SH-SY5Y (cell line): ENCODE data around the gene LSMEM2.

Experiments
- GATA2 ChIP-seq: IDR thresholded peaks from 2 replicates; pipeline ENCODE4 v1.6.1; 2011; ENCODE audit warnings: mild to moderate bottlenecking, low read depth, low read length
- GATA3 ChIP-seq: IDR thresholded peaks from 2 replicates; pipeline ENCODE4 v1.6.1; 2011; ENCODE audit warnings: low read depth, mild to moderate bottlenecking, low read length, moderate library complexity

Gene LSMEM2

DNA sequence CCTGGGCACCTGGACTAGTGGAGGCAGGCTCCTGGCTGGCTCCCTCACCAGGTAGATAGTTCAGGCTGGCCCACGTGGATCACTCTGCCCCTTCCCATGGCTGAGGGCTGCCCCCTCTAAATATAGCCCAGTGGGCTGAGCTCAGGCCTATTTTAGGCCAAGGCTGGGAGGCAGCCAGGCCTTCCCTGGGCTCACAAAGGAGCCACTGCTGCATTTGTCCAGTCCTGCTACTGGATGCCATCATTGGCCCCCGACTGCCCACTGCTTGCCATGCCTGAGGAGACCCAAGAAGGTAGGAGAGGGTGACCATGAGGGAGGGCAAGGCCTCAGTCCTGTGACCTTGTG, at the start of gene LSMEM2:
LSMEM2 (plus strand) TSS at position 208 of the 345 bp plus-strand sequence; CDS start at position 235, 27 bp downstream.
- TF ChIP-seq GATA3, result no peak
- TF ChIP-seq GATA2, result no peak

DNA sequence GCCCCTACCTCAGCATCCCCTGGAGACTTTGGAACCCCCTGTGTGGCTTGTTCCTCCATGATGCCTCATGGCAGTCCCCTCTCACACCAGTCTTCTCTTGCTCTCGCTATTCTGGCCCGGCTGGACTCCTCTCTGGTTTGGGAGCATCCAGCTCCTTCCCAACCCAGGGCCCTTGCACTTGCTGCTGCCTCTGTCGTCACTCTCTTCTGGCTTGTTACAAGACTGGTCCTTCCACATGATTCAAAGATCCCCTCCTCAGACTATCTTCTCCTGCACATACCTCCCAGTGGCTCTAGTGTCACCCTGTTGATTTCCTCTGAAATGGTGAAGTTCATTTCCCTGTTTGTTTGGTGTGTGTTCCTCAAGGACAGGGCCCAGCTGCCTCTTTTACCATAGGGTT, 49.4 kb upstream of the LSMEM2 start:
- TF ChIP-seq GATA3, result no peak

DNA sequence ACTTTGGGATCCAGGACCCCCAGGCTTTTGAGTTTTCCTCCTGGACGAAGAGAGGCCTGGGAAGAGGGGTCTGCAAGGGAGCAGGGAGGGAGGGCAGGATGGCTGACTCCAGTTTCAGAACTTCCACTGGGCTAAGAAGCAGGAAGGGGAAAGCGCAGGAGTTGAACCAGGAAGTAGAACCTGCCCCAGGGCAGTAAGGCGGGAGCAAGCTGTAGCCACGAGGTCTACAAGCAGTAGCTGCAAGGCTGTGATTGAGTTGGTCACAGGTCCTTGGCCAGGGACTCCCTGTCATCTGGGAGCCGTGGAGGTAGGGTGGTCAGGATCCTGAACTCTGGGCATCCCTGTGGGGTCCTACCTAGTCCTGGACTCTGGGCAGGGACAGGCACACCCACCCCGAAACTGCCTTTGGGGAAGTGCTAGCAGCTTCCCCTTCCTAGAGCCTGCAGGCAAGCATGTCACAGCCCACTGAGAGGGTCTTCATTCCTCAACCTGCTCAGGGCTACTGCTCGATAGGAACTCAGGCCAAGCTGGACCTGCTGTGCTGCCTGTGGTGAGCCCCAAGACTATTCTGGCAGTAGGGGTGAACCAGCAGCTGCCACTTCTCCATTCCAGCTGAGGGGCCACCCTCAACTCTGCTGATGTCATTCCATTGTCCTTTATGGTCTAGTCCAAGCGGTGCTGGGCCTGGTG, 48.6 kb upstream of the LSMEM2 start:
- no peak for TF ChIP-seq GATA2
- TF ChIP-seq GATA3, result no peak

DNA sequence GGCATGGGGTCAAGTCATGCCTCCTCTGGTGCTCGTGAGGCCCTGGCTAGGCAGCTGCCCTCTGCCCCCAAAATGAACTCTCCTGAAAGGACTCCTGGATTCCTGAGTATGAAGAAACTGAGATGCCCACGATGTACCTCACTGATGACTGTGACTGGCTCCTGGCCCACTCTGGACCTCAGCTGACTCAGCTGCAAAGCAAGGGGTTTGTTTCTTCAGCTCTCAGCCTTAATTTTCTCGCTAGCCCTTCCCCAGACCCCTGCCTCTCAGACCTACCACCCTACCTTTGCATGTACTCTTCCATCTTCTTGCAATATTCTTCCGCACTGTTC, 48.1 kb upstream of the LSMEM2 start:
- no peak for TF ChIP-seq GATA3
- no peak for TF ChIP-seq GATA2

DNA sequence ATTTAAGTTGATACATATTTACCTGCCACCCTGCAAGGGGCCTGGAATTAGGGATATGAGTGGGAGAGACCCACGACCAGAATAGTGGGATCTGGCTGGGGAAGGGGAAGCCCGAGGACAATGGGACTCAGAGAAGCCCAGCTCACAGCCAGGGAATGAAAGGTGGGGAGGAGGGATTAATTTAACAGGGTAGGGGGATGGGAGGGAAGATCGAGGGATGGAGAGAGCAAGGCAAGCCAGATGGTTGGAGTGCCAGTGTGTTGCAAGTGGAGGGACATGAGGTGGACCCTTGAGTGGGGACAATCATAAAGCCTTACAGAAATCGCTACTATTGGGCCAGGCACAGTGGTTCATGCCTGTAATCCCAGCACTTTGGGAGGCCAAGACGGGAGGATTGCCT, 47.3 kb upstream of the LSMEM2 start:
- no peak for TF ChIP-seq GATA3
- TF ChIP-seq GATA2, result no peak

DNA sequence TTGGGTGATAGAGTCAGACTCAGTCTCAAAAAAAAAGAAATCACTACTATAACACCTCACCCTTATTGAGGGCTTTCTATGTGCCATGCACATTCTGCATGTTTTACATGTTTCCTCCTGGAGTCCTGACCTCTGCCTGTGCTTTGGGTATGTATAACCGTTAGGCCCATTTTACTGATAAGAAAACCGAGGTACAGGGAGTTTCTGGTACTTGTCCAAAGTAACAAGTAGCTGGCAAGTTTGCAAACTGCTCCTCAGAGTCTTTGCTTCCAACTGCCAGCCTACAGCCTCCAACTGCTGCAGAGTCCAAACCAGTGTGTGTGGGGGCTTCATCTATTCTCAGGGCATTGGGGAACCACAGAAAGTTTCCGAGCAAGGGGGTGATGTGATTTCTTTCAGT, 46.6 kb upstream of the LSMEM2 start:
- TF ChIP-seq GATA2 (no peak), GATA3 (no peak)

DNA sequence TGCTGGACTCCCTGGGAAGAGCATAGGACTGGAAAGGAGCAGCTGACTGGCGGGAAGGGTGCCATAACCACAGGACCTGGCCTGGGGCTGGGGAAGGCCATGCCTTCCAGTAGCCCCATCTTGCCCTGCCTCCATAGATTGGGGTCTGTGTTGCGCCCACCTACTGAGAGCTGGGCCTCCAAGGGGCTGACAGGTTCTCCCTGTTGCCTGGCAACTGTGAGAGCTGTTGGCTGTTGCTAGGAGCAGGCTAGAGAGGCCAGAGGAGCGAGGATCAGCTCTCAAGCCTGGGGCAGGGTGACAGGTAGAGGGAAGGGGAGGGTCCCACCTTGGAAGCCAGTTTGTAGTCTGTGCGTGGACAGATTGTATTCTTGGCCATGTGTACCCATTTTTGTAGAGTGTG, 45.7 kb upstream of the LSMEM2 start:
- TF ChIP-seq GATA3, result no peak
- TF ChIP-seq GATA2, result no peak

DNA sequence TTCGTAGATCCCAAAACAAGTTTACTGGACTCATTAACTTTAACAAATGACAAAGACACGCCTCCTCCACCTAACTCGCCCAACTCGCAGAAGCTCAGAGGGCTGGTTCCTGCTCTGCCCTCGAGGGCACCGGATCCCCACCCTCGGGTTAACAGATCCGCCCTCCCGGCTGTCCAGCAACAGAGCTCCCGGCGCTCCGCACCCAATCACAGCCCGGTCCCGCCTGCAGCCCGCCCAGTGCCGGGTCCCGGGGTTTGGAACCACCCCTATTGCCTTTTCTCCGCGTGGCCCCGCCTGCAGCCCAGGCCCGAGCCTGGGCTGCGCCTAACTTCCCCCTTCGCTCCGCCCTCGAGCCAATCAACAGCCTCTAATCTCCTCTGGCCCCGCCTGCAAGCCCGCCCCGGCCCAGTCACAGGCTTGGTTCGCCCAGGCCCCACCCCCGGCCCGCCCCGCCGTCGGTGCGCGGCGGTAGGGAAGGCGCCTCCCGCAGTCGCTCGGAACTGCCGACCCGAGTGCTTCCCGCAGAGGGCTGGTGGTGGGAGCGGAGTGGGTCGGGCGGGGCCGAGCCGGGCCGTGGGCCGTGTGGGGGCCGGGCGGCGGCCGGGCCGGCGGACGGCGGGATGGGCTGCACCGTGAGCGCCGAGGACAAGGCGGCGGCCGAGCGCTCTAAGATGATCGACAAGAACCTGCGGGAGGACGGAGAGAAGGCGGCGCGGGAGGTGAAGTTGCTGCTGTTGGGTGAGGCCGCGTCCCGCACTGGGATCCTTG, 43.0 kb upstream of the LSMEM2 start, which contains the start of gene GNAI2:
GNAI2 (plus strand) TSS at position 489 of the 768 bp plus-strand sequence; CDS start at position 621, 132 bp downstream.
- TF ChIP-seq GATA2, result no peak
- TF ChIP-seq GATA3, result no peak

DNA sequence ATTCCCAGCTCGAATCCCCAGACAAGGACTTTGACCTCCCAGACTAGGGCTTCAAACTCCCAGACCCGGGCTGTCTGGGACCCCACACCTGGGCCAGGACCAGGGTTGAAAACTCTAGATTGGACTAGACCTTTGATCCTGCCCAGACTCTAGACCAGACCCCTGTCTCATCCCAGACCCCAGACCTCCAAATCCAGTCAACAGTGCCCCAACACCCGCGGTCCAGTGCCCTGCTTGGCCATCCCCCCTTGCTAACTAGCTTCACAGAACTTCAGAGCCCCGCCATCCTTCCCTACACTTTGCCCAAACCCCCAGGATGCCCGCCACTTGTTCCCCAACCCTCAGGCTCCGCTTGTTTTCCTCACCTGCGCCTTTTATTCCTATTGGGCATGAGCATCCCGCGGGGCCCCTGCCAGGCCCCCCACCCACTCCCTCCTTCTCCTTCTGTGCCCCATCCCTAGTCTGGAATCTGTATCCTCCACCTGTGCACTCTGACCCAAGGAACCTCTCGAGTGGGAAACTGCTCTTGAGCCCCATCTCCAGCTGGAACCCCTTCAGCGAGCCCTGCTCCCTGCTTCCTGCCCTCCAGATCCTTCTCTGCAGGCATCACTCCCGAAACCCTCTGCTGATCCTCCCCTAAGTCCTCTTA, 42.3 kb upstream of the LSMEM2 start:
- TF ChIP-seq GATA2 (no peak), GATA3 (no peak)

DNA sequence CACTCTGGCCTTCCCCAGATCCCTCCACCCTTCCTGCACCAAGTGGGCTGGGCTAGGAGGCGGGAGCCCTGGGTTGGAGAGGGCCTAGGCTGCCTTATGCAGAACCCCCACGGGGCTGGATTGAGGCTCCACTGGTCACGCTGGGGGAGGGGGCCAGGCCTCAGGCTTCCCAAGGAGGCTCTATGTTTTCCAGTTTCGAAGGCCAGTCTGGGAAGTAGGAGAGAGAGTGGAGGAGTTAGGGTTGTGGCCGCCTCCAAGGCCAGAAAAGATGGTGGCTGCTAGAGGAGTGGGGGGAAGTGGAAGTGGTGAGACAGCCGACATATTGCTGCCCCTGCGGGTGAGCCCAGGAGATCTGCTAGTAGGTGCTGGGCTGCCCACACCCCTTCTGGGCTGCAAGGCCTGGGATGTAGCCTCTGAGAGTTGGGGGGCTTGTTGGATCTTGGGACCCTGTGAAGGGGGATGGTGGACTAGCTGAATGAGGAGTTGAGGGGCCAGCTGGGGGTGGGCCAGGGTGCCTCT, 41.7 kb upstream of the LSMEM2 start:
- TF ChIP-seq GATA2 (no peak), GATA3 (no peak)

DNA sequence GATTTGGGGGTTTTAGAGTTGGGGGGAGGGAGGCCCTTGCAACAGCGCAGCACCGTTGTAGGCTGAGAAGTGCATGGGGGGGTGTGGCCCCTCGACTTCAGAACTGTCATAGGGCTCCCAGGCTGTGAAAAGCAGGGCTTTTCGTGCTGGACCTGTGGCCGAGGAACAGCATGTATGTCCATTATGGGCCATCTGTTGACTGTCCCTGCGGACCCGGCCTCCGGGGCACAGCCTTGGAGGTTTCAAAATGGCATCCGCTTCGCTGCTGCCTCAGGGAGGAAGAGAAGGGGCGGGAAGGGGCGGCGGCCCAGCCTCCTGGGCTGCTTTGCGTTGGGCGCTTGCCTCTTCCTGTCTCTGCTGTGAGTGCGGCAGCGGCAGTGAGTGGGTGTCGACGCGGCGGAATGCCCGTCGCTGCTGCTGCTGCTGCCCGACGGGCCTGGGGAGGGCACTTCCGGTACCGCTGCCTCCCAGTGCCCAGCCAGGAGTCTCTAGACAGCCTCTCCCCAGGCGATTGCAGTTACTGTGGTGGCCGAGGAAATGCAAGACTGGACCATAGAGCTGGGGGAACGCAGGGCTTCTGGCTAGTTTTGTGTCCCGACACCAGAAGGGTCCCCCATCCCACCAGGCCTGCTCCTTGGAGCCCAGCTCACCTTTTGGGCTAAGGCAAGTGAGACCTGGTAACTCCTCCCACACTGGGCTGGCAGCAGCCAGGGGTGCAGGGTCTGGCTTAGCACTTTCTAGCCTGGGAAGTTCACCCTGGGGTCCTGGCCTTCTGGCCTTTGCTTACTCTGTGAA, 40.9 kb upstream of the LSMEM2 start:
- TF ChIP-seq GATA3 (no peak), GATA2 (no peak)

DNA sequence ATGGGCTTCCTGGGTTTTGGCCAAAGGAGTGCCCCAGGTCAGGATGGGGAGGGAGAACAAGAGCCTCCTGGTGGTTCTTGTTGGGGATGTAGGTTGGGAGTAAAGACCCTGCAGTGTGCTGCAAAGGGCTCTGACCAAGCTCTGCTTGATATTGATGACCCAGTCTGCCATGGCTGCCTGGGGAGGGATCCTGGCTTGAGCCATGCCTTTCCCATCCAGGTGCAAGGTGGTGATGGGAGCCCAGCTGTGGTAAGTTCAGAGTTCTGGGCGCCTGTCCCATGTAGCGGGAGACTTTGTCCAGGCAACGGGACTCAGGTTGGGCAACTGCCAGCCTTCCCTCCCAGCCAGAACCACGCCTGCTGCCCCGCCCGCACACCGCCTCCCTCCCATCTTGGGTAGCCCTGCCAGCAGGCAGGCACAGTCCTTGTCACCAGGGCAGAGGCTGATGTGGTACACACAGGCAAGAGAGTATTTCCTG, 40.3 kb upstream of the LSMEM2 start:
- TF ChIP-seq GATA2 (no peak), GATA3 (no peak)

DNA sequence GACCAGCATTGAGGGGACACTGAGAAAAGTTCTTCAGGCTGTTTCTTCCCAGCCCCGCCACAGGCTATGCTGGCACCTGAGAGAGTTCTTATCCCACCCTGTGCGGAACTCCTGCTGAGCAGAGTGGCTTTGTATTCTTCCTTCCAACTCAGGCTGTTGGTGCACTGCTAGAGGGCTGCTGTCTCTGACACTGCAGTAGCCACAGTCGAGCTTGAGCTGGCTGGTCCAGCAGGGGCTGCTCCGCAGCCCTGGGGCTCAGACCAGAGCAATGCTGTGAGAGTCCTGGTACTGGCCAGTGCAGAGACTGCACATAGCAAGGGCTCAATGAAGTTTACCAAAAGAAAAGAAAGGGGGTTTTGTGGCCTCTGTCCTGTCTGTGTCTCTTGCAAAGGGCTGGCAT, 39.2 kb upstream of the LSMEM2 start:
- no peak for TF ChIP-seq GATA2
- TF ChIP-seq GATA3, result no peak

DNA sequence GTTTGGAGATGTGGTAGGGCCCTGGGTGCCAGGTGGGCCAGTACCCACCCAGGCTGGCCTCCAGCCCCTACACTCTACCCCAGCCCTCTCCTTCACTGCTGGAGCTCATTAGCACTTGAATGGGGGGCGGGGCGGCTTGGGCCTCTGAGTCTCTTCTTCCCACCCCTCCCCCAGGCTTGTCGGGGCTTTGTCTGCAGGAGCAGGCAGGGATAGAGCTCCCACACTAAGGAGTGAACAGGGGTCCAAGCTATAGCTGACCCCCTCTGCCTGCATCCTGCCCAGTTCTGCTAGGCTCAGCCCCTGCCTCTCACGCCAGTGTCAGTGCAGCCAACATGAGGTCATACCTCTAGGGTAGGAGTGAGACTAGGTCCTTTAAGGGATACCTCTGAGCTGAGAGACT, 37.7 kb upstream of the LSMEM2 start:
- TF ChIP-seq GATA2 (no peak), GATA3 (no peak)
